HUES48 (cell line): ENCODE data around the gene RPRD1B.

ENCODE experiments used
- H3K27ac ChIP-seq: one replicate; pipeline ENCODE4 v1.7.0; 2013; ENCODE audit warnings: low read depth, low read length, inconsistent platforms
- H3K27me3 ChIP-seq: 2 replicates; pipeline ENCODE4 v1.6.1; 2013; ENCODE audit warnings: mild to moderate bottlenecking, low read length; ENCODE audit not compliant: control insufficient read depth, insufficient read depth
- H3K36me3 ChIP-seq: 2 replicates; pipeline ENCODE4 v1.6.1; 2013; ENCODE audit warnings: low read length; ENCODE audit not compliant: control insufficient read depth, insufficient read depth
- H3K4me1 ChIP-seq: 2 replicates; pipeline ENCODE4 v1.6.1; 2013; ENCODE audit warnings: mild to moderate bottlenecking, low read length; ENCODE audit not compliant: control insufficient read depth, insufficient read depth
- H3K4me3 ChIP-seq: 2 replicates; pipeline ENCODE4 v1.5.1; 2013; ENCODE audit warnings: mild to moderate bottlenecking, low read depth, low read length
- H3K9ac ChIP-seq: 2 replicates; pipeline ENCODE4 v1.6.1; 2013; ENCODE audit warnings: mild to moderate bottlenecking, low read depth, low read length, moderate library complexity
- H3K9me3 ChIP-seq: 2 replicates; pipeline ENCODE4 v1.6.1; 2013; ENCODE audit warnings: low read length; ENCODE audit not compliant: control insufficient read depth, insufficient read depth

RPRD1B gene

GRCh38 chr20:38060536-38060935, 27.0 kb downstream of the RPRD1B start:
- Histone ChIP-seq H3K27ac (no peak overlapping the region), H3K4me3 (no peak overlapping the region), H3K36me3 (peaks cover 84% of the 10 kb centered on the region), H3K4me1 (no peaks in the 10 kb centered on the region), H3K27me3 (no peaks in the 10 kb centered on the region), H3K9ac (no peak overlapping the region), H3K9me3 (no peaks in the 10 kb centered on the region)

DNA sequence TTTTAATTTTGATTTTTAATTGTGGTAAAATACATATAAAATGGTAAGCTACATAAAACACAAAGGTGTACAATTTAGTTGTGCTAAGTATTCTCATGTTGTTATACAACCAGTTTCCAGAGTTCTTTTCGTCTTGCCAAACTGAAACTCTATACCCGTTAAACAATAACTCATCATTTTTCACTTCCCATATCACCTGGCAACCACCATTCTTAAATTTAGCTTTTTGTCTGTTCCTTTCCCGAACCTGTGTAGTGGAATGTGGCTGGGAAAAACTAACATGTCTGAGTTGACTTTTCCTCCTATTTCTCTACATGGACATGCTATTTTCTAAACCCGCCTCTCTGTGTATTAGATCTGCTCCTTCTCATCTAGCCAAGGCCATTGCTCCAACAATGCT, 27.6 kb downstream of the RPRD1B start:
- Histone ChIP-seq H3K4me1 (no peaks in the 10 kb centered on the region), H3K4me3 (no peak overlapping the region), H3K27me3 (no peaks in the 10 kb centered on the region), H3K9me3 (no peaks in the 10 kb centered on the region), H3K27ac (no peak overlapping the region), H3K9ac (no peak overlapping the region), H3K36me3 (peaks cover 88% of the 10 kb centered on the region)

DNA sequence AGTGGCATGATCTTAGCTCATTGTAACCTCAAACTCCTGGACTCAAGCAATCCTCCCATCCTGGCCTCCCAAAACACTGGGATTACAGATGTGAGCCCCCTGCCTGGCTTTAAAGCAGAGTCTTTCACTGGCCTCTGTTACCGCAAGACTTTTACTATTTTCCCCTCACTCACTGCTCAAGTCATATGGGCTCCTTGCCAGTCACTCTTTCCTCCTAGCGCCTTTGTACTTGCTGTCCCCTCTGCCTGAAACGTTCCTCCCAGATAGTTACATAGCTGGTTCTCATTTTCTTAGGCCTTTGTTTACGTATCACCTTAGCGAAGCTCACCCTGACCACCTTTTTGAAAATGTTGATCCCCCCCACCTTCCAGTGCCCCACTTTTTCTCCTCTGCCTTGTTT, 29.3 kb downstream of the RPRD1B start:
- Histone ChIP-seq H3K36me3 (peaks cover 97% of the 10 kb centered on the region), H3K4me1 (no peaks in the 10 kb centered on the region), H3K27ac (no peak overlapping the region), H3K9me3 (no peaks in the 10 kb centered on the region), H3K27me3 (no peaks in the 10 kb centered on the region), H3K9ac (no peak overlapping the region), H3K4me3 (no peak overlapping the region)

GRCh38 chr20:38063911-38064530, 30.5 kb downstream of the RPRD1B start:
- Histone ChIP-seq H3K27ac (no peak overlapping the region), H3K9ac (no peak overlapping the region), H3K9me3 (no peaks in the 10 kb centered on the region), H3K4me3 (no peak overlapping the region), H3K4me1 (no peaks in the 10 kb centered on the region), H3K27me3 (no peaks in the 10 kb centered on the region), H3K36me3 (peaks cover 96% of the 10 kb centered on the region)

GRCh38 chr20:38065764-38066375, 32.3 kb downstream of the RPRD1B start:
- Histone ChIP-seq H3K27ac (no peak overlapping the region), H3K9ac (no peak overlapping the region), H3K9me3 (no peaks in the 10 kb centered on the region), H3K27me3 (no peaks in the 10 kb centered on the region), H3K36me3 (peaks cover 96% of the 10 kb centered on the region), H3K4me1 (no peaks in the 10 kb centered on the region), H3K4me3 (no peak overlapping the region)

DNA sequence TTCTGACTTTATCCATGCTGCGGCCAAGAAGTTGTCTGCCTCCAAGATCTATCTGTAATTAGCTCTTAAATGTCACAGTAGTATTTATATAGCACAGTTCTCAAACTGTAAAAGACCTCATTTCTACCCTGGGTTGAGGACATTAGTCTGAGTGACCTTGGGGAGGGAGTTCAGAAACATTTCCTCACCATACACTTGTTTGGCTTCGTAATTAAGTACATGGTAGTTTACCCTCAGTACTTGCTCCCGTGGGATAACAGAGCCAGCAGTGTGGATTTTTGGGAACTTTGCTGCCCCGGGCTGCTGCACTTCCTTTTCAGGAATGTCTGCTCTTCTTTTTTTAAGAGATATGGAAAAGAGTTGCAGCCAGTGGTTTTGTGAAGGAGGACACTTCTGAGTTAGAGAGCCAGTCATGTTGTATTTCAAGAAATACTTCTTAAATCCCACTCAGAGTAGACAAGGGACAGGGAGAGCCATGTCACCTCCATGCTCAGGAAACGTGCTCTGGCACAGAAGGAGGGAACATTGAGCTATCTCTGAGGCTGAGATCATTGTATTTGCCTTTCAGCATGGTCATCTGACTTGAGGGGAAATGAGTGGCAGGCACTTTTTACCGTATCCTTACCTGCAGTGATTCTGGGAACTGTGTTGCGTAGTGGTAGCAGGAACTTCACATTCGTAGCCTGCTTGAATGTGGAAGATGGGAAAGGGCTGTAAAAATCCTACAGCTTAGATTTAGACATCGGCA, 33.6 kb downstream of the RPRD1B start:
- no peak overlapping the region for H3K27ac ChIP-seq
- no peak overlapping the region for H3K9ac ChIP-seq
- no peaks in the 10 kb centered on the region for H3K4me1 ChIP-seq
- no peaks in the 10 kb centered on the region for H3K9me3 ChIP-seq
- no peak overlapping the region for H3K4me3 ChIP-seq
- peaks cover 95% of the 10 kb centered on the region for H3K36me3 ChIP-seq
- no peaks in the 10 kb centered on the region for H3K27me3 ChIP-seq

DNA sequence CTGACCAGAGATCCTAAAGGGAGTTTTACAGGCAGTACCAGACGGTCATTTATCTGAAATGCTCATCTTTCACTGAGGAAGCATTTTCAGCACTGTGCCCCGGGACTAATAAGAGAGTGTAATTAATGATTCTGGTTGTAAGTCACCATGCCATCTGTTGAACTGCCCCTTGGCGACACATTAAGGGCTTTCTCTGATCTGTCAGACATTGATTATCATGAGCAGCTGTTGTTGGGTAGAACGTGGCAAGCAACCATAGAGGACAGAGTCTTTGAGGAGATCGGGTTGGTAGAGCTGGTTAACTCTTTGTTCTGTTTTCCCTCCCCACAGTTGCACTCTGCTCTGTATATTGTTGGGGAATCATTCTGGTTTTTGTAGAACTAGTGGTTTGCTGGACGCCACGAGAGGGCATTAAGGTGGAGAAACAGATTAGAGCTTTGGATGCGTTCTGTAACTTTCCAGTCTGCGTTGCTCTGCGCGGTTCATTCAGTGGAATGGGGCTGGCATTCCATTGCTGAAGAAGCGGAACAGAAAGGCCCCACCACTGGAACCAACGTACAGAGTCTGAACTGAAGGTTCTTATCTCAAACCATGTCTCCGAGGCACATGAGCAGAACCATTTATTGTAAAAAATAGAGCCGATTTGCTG, 34.3 kb downstream of the RPRD1B start:
- Histone ChIP-seq H3K4me3 (no peak overlapping the region), H3K27ac (no peak overlapping the region), H3K9ac (no peak overlapping the region), H3K4me1 (no peaks in the 10 kb centered on the region), H3K9me3 (no peaks in the 10 kb centered on the region), H3K27me3 (no peaks in the 10 kb centered on the region), H3K36me3 (peaks cover 92% of the 10 kb centered on the region)

DNA sequence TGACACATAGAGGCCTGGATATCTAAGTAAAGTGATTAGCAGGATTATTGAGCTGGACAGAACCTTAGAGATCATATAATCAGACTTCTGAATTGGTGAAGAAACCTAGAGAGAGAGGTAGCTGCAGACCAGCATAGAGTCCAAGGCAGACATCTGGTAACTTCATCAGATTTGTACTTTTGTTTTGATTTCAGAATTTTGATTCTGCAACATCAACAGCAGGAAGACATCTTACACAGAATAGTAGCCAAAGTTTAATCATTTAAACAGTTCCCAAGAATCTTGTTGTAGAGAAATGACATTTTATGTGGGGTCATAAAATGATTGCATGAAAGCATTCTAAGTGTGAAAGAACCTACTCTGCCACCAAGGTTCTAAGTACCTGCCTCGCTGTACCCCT, 39.4 kb downstream of the RPRD1B start:
- H3K4me3 ChIP-seq, result no peak overlapping the region
- H3K9ac ChIP-seq, result no peak overlapping the region
- H3K27me3 ChIP-seq, result no peaks in the 10 kb centered on the region
- no peaks in the 10 kb centered on the region for H3K9me3 ChIP-seq
- peaks cover 64% of the 10 kb centered on the region for H3K36me3 ChIP-seq
- no peak overlapping the region for H3K27ac ChIP-seq
- H3K4me1 ChIP-seq, result peaks cover 3% of the 10 kb centered on the region

DNA sequence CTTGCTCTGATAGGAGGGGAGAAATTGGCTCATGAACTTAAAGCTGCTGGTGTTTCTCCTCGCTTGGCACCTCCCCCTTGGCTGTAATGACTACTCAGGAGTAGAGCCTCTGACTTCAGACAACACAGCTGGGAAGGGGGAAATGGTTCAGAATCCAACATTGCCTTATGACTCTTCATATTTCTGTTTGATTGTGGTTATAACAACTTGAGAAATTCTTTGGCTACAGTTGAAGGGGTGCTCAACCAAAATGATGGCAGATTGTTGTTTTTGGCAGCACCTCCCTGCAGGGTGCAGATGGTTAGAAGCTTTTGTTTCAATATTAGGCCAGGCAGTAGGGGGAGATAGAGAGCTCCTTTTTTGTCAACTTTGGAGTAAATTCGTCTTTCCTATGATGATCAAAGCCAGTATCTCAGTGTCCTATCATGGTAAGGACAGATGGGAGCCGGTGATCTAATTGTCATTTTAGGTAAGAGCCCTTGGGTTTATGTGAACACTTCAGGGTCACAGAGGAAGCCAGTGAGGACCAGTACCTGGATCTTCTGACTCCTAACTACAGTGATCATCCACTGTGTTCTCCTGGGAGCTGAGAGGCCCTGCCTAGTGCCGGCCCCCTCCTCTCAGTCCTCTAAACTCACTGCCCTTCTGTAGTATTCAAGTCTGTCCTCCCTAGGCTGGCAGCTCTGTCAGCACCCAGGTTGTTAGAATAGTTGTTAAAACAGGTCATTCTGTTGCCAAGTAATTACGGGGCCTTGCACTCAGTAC, 39.9 kb downstream of the RPRD1B start:
- no peaks in the 10 kb centered on the region for H3K27me3 ChIP-seq
- H3K27ac ChIP-seq, result no peak overlapping the region
- peaks cover 3% of the 10 kb centered on the region for H3K4me1 ChIP-seq
- no peak overlapping the region for H3K4me3 ChIP-seq
- H3K9ac ChIP-seq, result no peak overlapping the region
- peaks cover 60% of the 10 kb centered on the region for H3K36me3 ChIP-seq
- no peaks in the 10 kb centered on the region for H3K9me3 ChIP-seq

GRCh38 chr20:38075161-38075998, 41.8 kb downstream of the RPRD1B start:
- Histone ChIP-seq H3K9ac (no peak overlapping the region), H3K36me3 (peaks cover 51% of the 10 kb centered on the region), H3K27ac (no peak overlapping the region), H3K4me1 (peaks cover 3% of the 10 kb centered on the region), H3K9me3 (no peaks in the 10 kb centered on the region), H3K4me3 (no peak overlapping the region), H3K27me3 (no peaks in the 10 kb centered on the region)
